ENCODE data around the gene OGFR. TPM values are rescaled to one million over a fixed set of nuclear protein-coding genes. Genes with fewer than 3 reads are reported as not detected.

The OGFR gene
- total RNA-seq, 1 donor = 51.5 TPM

- no peaks in the 10 kb centered on the region for H3K27me3 ChIP-seq (ENCODE audit: insufficient read depth, low read length)
- peaks cover 34% of the 10 kb centered on the region for H3K4me1 ChIP-seq (ENCODE audit: insufficient read depth, low read length)
- no peaks in the 10 kb centered on the region for H3K9me3 ChIP-seq (ENCODE audit: low read depth, low read length)
- H3K4me3 ChIP-seq (ENCODE audit: low read length) = no peak overlapping the region
Observed at GRCh38 chr20:62774762-62775161, 29.9 kb upstream of the OGFR start.

- H3K4me1 ChIP-seq (ENCODE audit: insufficient read depth, low read length) = peaks cover 34% of the 10 kb centered on the region
- H3K4me3 ChIP-seq (ENCODE audit: low read length) = no peak overlapping the region
- no peaks in the 10 kb centered on the region for H3K9me3 ChIP-seq (ENCODE audit: low read depth, low read length)
- no peaks in the 10 kb centered on the region for H3K27me3 ChIP-seq (ENCODE audit: insufficient read depth, low read length)
Observed at GRCh38 chr20:62775206-62775605, 29.4 kb upstream of the OGFR start.

GRCh38 chr20:62776035-62776691 is 28.5 kb upstream of the OGFR start:
- peaks cover 34% of the 10 kb centered on the region for H3K4me1 ChIP-seq (ENCODE audit: insufficient read depth, low read length)
- no peak overlapping the region for H3K4me3 ChIP-seq (ENCODE audit: low read length)

GRCh38 chr20:62776692-62777527 is 27.7 kb upstream of the OGFR start:
- no peaks in the 10 kb centered on the region for H3K27me3 ChIP-seq (ENCODE audit: insufficient read depth, low read length)
- H3K4me3 ChIP-seq (ENCODE audit: low read length) = no peak overlapping the region
- no peaks in the 10 kb centered on the region for H3K9me3 ChIP-seq (ENCODE audit: low read depth, low read length)
- peaks cover 34% of the 10 kb centered on the region for H3K4me1 ChIP-seq (ENCODE audit: insufficient read depth, low read length)

More at GRCh38 chr20:62776035-62776691, 28.5 kb upstream of the OGFR start:
- H3K27me3 ChIP-seq (ENCODE audit: insufficient read depth, low read length) = no peaks in the 10 kb centered on the region
- H3K9me3 ChIP-seq (ENCODE audit: low read depth, low read length) = no peaks in the 10 kb centered on the region

- Histone ChIP-seq H3K4me1 (ENCODE audit: insufficient read depth, low read length) (peaks cover 34% of the 10 kb centered on the region), H3K27me3 (ENCODE audit: insufficient read depth, low read length) (no peaks in the 10 kb centered on the region), H3K9me3 (ENCODE audit: low read depth, low read length) (no peaks in the 10 kb centered on the region), H3K4me3 (ENCODE audit: low read length) (no peak overlapping the region)
Observed at GRCh38 chr20:62777528-62777830, 27.2 kb upstream of the OGFR start.

- H3K27me3 ChIP-seq (ENCODE audit: insufficient read depth, low read length) = no peaks in the 10 kb centered on the region
- no peak overlapping the region for H3K4me3 ChIP-seq (ENCODE audit: low read length)
- H3K9me3 ChIP-seq (ENCODE audit: low read depth, low read length) = no peaks in the 10 kb centered on the region
- peaks cover 36% of the 10 kb centered on the region for H3K4me1 ChIP-seq (ENCODE audit: insufficient read depth, low read length)
Observed at GRCh38 chr20:62778058-62778457, 26.6 kb upstream of the OGFR start.

GRCh38 chr20:62778601-62779416 is 25.8 kb upstream of the OGFR start:
- no peaks in the 10 kb centered on the region for H3K27me3 ChIP-seq (ENCODE audit: insufficient read depth, low read length)
- H3K9me3 ChIP-seq (ENCODE audit: low read depth, low read length) = no peaks in the 10 kb centered on the region
- H3K4me1 ChIP-seq (ENCODE audit: insufficient read depth, low read length) = peaks cover 37% of the 10 kb centered on the region
- no peak overlapping the region for H3K4me3 ChIP-seq (ENCODE audit: low read length)

DNA sequence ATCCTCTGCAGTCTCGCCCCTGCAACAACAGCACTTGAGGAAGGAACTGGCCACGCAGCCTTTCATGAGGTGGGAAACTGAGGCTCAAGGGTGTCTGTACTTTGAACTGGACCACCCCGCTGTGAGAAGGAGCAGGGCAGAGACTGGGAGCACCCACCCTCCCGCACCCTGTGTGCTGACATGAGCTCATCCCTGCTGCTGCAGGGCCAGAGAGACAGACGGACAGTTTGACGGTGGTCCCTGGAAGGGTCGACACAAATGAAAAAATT is 25.3 kb upstream of the OGFR start:
- Histone ChIP-seq H3K4me1 (ENCODE audit: insufficient read depth, low read length) (peaks cover 35% of the 10 kb centered on the region), H3K4me3 (ENCODE audit: low read length) (no peak overlapping the region), H3K27me3 (ENCODE audit: insufficient read depth, low read length) (no peaks in the 10 kb centered on the region), H3K9me3 (ENCODE audit: low read depth, low read length) (no peaks in the 10 kb centered on the region)

DNA sequence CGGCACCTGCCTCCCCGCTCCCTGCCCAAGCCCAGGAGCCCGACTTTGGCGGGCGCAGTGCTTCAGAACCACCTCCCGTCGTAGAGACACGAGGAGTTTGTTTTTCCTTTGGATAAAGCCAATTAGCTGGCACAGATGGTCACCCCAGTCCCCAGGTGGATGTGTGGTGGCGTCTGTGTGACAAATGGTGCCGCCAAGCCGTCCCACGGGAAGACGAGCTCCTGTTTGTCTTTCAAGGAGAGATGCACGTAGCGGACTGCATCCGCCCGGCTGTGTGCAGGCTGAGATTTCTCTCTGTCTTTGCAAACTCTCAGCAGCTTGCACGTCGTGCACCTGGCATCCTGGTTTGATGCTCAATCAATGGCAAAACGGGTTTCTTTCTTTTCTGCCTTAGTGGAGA is 24.4 kb upstream of the OGFR start:
- Histone ChIP-seq H3K27me3 (ENCODE audit: insufficient read depth, low read length) (no peaks in the 10 kb centered on the region), H3K4me1 (ENCODE audit: insufficient read depth, low read length) (peaks cover 26% of the 10 kb centered on the region), H3K4me3 (ENCODE audit: low read length) (no peak overlapping the region), H3K9me3 (ENCODE audit: low read depth, low read length) (no peaks in the 10 kb centered on the region)

GRCh38 chr20:62780696-62781095 is 23.9 kb upstream of the OGFR start:
- Histone ChIP-seq H3K9me3 (ENCODE audit: low read depth, low read length) (no peaks in the 10 kb centered on the region), H3K27me3 (ENCODE audit: insufficient read depth, low read length) (no peaks in the 10 kb centered on the region), H3K4me1 (ENCODE audit: insufficient read depth, low read length) (peaks cover 21% of the 10 kb centered on the region), H3K4me3 (ENCODE audit: low read length) (no peak overlapping the region)

DNA sequence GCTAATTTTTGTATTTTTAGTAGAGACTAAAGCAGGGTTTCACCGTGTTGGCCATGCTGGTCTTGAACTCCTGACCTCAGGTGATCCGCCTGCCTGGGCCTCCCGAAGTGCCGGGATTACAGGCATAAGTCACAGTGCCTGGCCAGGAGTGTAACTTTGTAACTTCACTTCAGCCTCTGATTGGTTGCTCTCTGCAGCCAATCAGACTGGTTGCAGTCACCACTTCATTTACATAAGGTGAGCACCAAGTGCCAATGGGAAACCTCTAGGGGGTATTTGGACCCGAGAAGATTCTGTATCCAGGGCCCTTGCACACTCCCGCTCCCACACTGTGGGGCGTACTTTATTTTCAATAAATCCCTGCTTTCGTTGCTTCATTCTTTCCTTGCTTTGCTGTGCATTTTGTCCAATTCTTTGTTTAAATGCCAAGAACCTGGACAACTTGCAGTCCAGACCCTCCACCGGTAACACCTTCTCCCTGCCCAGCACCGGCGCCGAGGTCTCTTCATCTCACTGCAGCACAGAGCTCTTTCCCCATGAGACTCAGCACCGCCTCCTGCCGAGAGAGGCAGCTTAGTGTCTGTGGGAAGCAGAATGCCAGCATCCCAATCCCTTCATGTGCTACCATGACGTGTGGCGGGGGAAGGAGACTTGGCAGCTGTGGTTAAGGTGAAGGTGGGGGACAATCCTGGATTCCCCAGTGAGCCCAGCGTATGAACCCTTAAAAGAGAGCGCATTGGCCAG is 22.3 kb upstream of the OGFR start:
- no peak overlapping the region for H3K4me3 ChIP-seq (ENCODE audit: low read length)
- H3K4me1 ChIP-seq (ENCODE audit: insufficient read depth, low read length) = peaks cover 9% of the 10 kb centered on the region
- no peaks in the 10 kb centered on the region for H3K9me3 ChIP-seq (ENCODE audit: low read depth, low read length)
- no peaks in the 10 kb centered on the region for H3K27me3 ChIP-seq (ENCODE audit: insufficient read depth, low read length)

DNA sequence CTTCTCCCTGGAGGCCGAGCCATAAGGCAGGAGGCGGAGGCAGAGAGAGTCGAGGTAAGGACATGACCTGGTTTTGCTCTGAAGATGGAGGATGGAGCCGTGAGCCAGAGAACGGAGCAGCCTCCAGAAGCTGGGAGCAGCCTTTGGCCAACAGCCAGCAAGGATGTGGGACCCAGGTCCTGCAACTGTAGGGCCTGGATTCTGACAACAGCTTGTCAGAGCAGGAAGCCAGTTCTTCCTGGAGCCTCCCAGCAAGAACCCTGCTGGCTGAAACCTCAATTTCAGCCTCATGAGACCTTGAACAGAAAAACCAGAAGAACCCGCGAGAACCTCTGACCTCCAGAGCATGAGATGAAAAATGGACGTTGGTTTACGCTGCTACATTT is 21.7 kb upstream of the OGFR start:
- peaks cover 6% of the 10 kb centered on the region for H3K4me1 ChIP-seq (ENCODE audit: insufficient read depth, low read length)
- H3K27me3 ChIP-seq (ENCODE audit: insufficient read depth, low read length) = no peaks in the 10 kb centered on the region
- no peaks in the 10 kb centered on the region for H3K9me3 ChIP-seq (ENCODE audit: low read depth, low read length)
- H3K4me3 ChIP-seq (ENCODE audit: low read length) = no peak overlapping the region

- H3K4me3 ChIP-seq (ENCODE audit: low read length) = no peak overlapping the region
- peaks cover 9% of the 10 kb centered on the region for H3K4me1 ChIP-seq (ENCODE audit: insufficient read depth, low read length)
- no peaks in the 10 kb centered on the region for H3K27me3 ChIP-seq (ENCODE audit: insufficient read depth, low read length)
- no peaks in the 10 kb centered on the region for H3K9me3 ChIP-seq (ENCODE audit: low read depth, low read length)
Observed at GRCh38 chr20:62784497-62784896, 20.1 kb upstream of the OGFR start.

- H3K4me3 ChIP-seq (ENCODE audit: low read length) = no peak overlapping the region
- H3K9me3 ChIP-seq (ENCODE audit: low read depth, low read length) = no peaks in the 10 kb centered on the region
- no peaks in the 10 kb centered on the region for H3K27me3 ChIP-seq (ENCODE audit: insufficient read depth, low read length)
- H3K4me1 ChIP-seq (ENCODE audit: insufficient read depth, low read length) = peaks cover 9% of the 10 kb centered on the region
Observed at GRCh38 chr20:62785393-62785792, 19.2 kb upstream of the OGFR start.

GRCh38 chr20:62786157-62786556 is 18.5 kb upstream of the OGFR start:
- peaks cover 10% of the 10 kb centered on the region for H3K4me1 ChIP-seq (ENCODE audit: insufficient read depth, low read length)
- no peaks in the 10 kb centered on the region for H3K9me3 ChIP-seq (ENCODE audit: low read depth, low read length)
- H3K4me3 ChIP-seq (ENCODE audit: low read length) = no peak overlapping the region
- no peaks in the 10 kb centered on the region for H3K27me3 ChIP-seq (ENCODE audit: insufficient read depth, low read length)
